Parathyroid adenoma (tissue), 2 donors: Measurements from ENCODE around the gene SLC6A13.

Experiments used
- H2AFZ ChIP-seq: fragments of 300-600 bp; sonication (generic); one replicate; pipeline ENCODE4 v1.7.0; 2017; ENCODE audit warnings: antibody characterized with exemption, mild to moderate bottlenecking
- H3K27ac ChIP-seq: fragments of 300-600 bp; sonication (generic); one replicate; pipeline ENCODE4 v1.7.0; 2017
- H3K27me3 ChIP-seq: fragments of 300-600 bp; sonication (generic); one replicate; pipeline ENCODE4 v1.7.0; 2017; ENCODE audit warnings: low read length; ENCODE audit not compliant: control insufficient read depth, insufficient read depth
- H3K36me3 ChIP-seq: fragments of 300-600 bp; sonication (generic); one replicate; pipeline ENCODE4 v1.7.0; 2017; ENCODE audit warnings: low read length; ENCODE audit not compliant: control insufficient read depth, insufficient read depth
- H3K4me1 ChIP-seq: fragments of 300-600 bp; sonication (generic); one replicate; pipeline ENCODE4 v1.7.0; 2017; ENCODE audit warnings: control low read depth
- H3K4me2 ChIP-seq: fragments of 300-600 bp; sonication (generic); one replicate; pipeline ENCODE4 v1.7.0; 2017; ENCODE audit warnings: low read length
- H3K4me3 ChIP-seq: fragments of 300-600 bp; sonication (generic); one replicate; pipeline ENCODE4 v1.7.0; 2017; ENCODE audit warnings: low read depth, low read length
- H3K79me2 ChIP-seq: fragments of 300-600 bp; sonication (generic); one replicate; pipeline ENCODE4 v1.7.0; 2017; ENCODE audit warnings: control low read depth
- H3K9ac ChIP-seq: fragments of 300-600 bp; sonication (generic); one replicate; pipeline ENCODE4 v1.7.0; 2017; ENCODE audit warnings: mild to moderate bottlenecking
- H3K9me3 ChIP-seq: fragments of 300-600 bp; sonication (generic); one replicate; pipeline ENCODE4 v1.7.0; 2017; ENCODE audit warnings: low read length; ENCODE audit not compliant: control insufficient read depth
- TF ChIP-seq, protein P1 (sequence below): fragments of 300-600 bp; sonication (generic); IDR thresholded peaks from one replicate; pipeline ENCODE4 v1.7.0; 2017; ENCODE audit warnings: antibody characterized with exemption, mild to moderate bottlenecking
- donor health status: primary hyperparathyroidism.

SLC6A13 gene

DNA sequence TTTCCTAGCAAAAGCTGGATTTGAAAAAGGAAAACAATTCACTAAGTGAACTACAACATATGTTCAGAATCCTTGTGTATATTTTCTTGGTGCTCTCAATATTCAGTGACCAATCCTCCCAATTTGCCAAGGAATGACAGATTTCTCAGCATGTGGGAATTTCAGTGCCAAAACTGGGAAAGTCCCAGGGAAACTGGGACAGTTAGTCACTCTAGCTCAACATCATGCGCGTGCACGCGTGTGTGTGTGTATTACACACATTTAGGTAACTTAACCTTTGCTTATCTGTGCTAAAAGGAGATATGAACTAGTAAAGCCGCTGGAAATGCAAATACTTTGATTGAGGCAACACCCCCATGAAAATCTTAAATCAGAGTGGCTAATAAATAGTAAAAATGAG lies 26.1 kb upstream of the SLC6A13 start:
- H3K9me3 ChIP-seq = no peaks in the 10 kb centered on the region
- no peak overlapping the region for H3K27ac ChIP-seq
- H3K9ac ChIP-seq = no peak overlapping the region
- H3K36me3 ChIP-seq = no peaks in the 10 kb centered on the region
- H3K27me3 ChIP-seq = no peaks in the 10 kb centered on the region
- TF ChIP-seq, protein P1, sequence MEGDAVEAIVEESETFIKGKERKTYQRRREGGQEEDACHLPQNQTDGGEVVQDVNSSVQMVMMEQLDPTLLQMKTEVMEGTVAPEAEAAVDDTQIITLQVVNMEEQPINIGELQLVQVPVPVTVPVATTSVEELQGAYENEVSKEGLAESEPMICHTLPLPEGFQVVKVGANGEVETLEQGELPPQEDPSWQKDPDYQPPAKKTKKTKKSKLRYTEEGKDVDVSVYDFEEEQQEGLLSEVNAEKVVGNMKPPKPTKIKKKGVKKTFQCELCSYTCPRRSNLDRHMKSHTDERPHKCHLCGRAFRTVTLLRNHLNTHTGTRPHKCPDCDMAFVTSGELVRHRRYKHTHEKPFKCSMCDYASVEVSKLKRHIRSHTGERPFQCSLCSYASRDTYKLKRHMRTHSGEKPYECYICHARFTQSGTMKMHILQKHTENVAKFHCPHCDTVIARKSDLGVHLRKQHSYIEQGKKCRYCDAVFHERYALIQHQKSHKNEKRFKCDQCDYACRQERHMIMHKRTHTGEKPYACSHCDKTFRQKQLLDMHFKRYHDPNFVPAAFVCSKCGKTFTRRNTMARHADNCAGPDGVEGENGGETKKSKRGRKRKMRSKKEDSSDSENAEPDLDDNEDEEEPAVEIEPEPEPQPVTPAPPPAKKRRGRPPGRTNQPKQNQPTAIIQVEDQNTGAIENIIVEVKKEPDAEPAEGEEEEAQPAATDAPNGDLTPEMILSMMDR = no peak
- no peak overlapping the region for H3K4me2 ChIP-seq
- H2AFZ ChIP-seq = no peak overlapping the region
- no peak overlapping the region for H3K4me3 ChIP-seq
- no peaks in the 10 kb centered on the region for H3K4me1 ChIP-seq
- H3K79me2 ChIP-seq = no peaks in the 10 kb centered on the region

GRCh38 chr12:286531-287300 lies 24.1 kb upstream of the SLC6A13 start:
- H3K27me3 ChIP-seq = no peaks in the 10 kb centered on the region
- no peak overlapping the region for H3K4me2 ChIP-seq
- no peaks in the 10 kb centered on the region for H3K79me2 ChIP-seq
- no peak overlapping the region for H3K9ac ChIP-seq
- TF ChIP-seq, protein P1 = no peak
- no peak overlapping the region for H2AFZ ChIP-seq
- H3K27ac ChIP-seq = no peak overlapping the region
- no peaks in the 10 kb centered on the region for H3K9me3 ChIP-seq
- no peak overlapping the region for H3K4me3 ChIP-seq
- H3K36me3 ChIP-seq = no peaks in the 10 kb centered on the region
- no peaks in the 10 kb centered on the region for H3K4me1 ChIP-seq

- Histone ChIP-seq H3K36me3 (no peaks in the 10 kb centered on the region), H3K27me3 (no peaks in the 10 kb centered on the region), H3K4me2 (no peak overlapping the region), H2AFZ (no peak overlapping the region), H3K79me2 (no peaks in the 10 kb centered on the region), H3K9me3 (no peaks in the 10 kb centered on the region), H3K4me1 (no peaks in the 10 kb centered on the region), H3K4me3 (no peak overlapping the region), H3K27ac (no peak overlapping the region), H3K9ac (no peak overlapping the region)
- TF ChIP-seq, protein P1 = no peak
These were observed 15.4 kb upstream of the SLC6A13 start for GRCh38 chr12:278046-278445.

GRCh38 chr12:275812-276211 lies 13.2 kb upstream of the SLC6A13 start:
- H3K4me1 ChIP-seq = no peaks in the 10 kb centered on the region
- H3K4me2 ChIP-seq = no peak overlapping the region
- no peak overlapping the region for H3K9ac ChIP-seq
- H3K79me2 ChIP-seq = no peaks in the 10 kb centered on the region
- H3K4me3 ChIP-seq = no peak overlapping the region
- no peak overlapping the region for H3K27ac ChIP-seq
- no peaks in the 10 kb centered on the region for H3K27me3 ChIP-seq
- no peaks in the 10 kb centered on the region for H3K9me3 ChIP-seq
- TF ChIP-seq, protein P1 = no peak
- H3K36me3 ChIP-seq = no peaks in the 10 kb centered on the region
- no peak overlapping the region for H2AFZ ChIP-seq

DNA sequence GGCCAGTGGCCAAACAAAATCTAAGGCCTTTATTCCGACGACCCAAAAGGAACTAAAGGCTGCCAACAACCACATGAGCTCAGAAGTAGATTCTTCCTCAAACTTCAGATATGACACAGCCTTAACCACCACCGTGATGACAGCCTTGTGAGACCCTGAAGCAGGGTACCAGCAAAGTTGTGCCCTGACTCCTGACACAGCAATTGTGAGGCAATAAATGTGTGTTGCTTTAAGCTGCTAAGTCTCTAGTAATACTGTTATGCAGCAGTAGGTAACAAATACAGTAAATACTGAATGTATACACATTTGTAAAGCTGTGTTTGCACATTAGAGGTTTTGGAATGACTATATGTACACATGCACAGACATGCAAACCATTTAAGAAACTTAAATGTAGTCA lies 10.7 kb upstream of the SLC6A13 start:
- Histone ChIP-seq H3K9ac (no peak overlapping the region), H3K9me3 (no peaks in the 10 kb centered on the region), H3K4me1 (peaks cover 2% of the 10 kb centered on the region), H3K4me3 (no peak overlapping the region), H3K4me2 (no peak overlapping the region), H3K79me2 (no peaks in the 10 kb centered on the region), H3K27ac (no peak overlapping the region), H2AFZ (no peak overlapping the region), H3K27me3 (no peaks in the 10 kb centered on the region), H3K36me3 (no peaks in the 10 kb centered on the region)
- TF ChIP-seq, protein P1 = no peak
